NCI-H2227 treated with DMSO at 0.1 percent for 48 hours (cell line): ENCODE results near the gene UNC13B.

ENCODE experiments used
- DNase-seq: peaks from one replicate; lab custom pipeline; 2025; lab: John Stamatoyannopoulos, UW

UNC13B gene

DNA sequence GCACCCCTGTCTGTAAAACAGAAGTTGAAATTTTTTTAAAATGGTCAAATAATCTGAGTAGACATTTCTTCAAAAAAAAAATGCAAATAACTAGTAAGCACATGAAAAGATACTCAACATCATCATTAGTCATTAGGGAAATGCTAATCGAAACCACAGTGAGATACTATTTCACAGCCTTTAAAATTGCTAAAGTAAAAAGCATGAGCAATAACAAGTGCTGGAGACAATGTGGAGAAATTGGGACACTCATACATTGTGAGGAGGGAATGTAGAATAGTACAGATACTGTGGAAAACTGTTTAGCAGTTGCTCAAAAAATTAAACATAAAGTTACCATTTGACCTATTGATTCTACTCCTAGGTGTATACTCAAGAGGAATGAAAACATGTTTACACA lies 269.7 kb downstream of the UNC13B start:
- no peak for DNase-seq

GRCh38 chr9:35432076-35432475 lies 270.3 kb downstream of the UNC13B start:
- DNase-seq = no peak

GRCh38 chr9:35436933-35437332 lies 275.1 kb downstream of the UNC13B start:
- DNase-seq = no peak

DNA sequence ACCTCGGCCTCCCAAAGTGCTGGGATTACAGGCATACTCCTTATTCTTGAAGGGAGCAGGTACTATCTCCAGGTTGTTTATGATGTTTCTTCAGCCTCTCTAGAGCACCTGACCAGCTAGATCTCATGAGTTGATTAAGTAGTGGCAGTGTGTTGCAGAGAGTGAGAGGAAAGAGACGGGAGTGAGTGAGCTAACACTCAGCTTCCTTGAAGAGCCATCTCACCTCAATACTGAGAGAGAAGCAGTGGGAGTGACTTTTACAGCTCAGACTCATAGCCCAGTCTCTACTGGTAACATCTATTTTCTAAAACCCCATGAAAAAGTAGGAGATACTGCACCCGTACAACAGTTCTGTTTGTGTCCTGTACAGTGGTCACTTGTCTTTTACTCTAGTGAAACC lies 284.2 kb downstream of the UNC13B start:
- DNase-seq = no peak

- DNase-seq = no peak
Observed at GRCh38 chr9:35448496-35448895, 286.7 kb downstream of the UNC13B start.

GRCh38 chr9:35452481-35452880 lies 290.7 kb downstream of the UNC13B start:
- DNase-seq = no peak

GRCh38 chr9:35453786-35454185 lies 292.0 kb downstream of the UNC13B start:
- no peak for DNase-seq
